SIG-M5 (cell line): ENCODE results near the gene PTPRD.

Experiments used
- DNase-seq: peaks from one replicate; lab custom pipeline; 2025; lab: John Stamatoyannopoulos, UW

PTPRD gene

DNA sequence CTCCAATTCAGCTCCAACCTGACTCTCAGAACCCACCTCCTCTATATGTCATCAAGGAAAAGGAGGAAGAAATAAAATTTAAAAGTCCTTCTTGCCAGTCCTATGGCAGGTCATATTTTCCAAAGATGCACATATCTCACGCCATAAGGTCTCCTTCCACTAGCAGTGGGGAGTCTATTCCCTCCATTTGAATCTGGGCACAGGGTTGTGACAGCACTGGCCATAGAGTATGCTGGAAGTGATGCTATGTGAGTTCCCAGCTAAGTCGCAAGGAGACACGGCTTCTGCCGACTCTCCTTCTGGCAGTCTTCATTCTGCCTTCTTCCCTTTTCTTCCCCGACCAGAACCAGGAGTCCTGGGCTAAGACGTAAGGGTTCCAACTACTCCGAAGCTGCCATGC is 1929.3 kb downstream of the PTPRD start:
- no peak for DNase-seq

DNA sequence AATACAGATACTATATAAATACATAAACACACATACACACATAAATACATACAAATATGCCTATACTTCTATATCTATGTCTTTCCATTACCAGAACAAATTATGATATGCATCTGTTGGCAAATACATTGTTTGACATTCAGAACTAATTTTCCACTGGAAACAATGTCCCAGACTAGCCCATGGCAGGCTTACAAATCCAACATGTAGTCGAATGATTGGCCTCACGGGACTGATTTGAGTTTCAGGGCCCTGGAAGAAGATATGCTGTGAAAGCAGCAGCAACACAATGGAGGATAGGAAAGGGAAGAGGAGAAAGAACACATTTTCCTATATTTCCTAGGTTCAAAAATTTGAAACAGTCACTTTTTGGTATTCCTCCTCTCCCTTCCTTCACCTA is 1932.1 kb downstream of the PTPRD start:
- no peak for DNase-seq

- no peak for DNase-seq
Observed at GRCh38 chr9:8680157-8680556, 1932.6 kb downstream of the PTPRD start.

- DNase-seq = no peak
Observed at GRCh38 chr9:8679371-8679822, 1933.4 kb downstream of the PTPRD start.

DNA sequence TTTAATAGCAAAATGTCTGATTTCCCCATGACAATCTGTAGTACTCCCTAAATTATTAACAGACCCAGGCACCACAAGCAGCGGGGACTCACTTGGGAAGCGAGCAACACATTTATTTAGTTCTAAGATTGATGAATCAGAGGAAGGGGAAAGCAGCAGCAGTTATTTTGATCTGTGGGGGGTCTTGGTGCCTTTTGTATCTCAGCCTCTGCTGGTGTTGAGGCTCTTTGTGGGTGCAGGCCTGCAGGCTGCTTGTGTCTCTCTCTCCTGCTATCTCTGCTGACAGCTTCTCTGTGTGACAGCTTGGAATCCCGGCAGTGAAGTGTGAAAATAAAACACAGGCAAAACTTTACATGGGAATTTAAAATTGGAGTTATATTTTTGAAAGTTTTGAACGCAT is 1935.1 kb downstream of the PTPRD start:
- no peak for DNase-seq

GRCh38 chr9:8674536-8674935 is 1938.3 kb downstream of the PTPRD start:
- no peak for DNase-seq

DNA sequence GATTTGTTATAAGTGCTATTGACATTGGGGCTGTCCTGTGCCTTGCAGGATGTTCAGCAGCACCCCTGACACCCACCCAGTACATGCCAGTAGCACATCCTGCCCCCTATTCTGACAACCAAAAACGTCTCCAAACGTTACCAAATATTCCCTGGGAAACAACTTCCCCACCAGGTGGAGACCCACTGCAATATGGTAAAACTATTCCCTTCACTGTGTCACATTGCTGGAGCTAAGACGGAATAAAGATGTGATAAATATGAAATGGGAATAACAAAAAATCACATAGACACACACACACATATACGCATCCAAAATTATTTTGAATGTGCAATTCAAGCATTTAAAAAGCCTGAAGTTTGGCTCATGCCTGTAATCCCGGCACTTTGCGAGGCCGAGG is 1939.0 kb downstream of the PTPRD start:
- DNase-seq = no peak

DNA sequence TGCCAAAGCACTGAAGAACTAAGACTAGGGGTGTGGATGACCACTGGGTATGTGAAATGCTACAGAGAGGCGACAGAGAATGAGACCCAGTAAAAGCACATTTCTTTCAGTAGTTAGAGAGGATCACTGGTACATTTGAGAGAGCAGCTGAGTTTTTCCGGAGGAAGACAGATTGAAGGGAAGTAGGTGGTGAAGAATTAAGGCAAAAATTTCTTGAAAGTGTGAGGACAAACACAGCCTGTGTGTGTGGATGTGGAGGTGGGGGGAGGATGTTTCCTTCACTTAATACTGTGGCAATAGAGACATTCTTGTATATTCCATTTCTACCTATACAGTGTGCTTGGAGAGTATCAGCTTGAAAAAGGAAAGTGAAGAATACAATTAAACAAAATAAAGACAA is 1942.1 kb downstream of the PTPRD start:
- no peak for DNase-seq

DNA sequence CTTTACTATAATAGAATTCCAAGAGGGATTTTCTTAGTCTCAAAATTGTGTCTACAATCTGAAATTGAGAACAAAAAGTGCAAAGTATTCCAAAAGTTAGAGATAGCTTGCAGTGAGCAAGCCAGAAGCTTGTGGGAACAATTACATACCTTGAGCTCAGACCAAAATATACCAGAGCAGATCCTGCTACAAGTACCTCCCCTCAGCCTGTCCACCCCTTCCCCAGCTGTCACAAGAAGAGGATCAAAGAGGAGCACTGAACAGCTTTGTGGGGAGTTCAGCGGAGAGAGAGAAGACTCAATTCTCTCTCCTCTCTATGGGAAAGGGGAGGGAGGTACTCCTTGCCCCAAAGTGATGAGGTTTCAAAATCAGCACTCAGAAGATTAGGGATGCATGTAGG is 1944.1 kb downstream of the PTPRD start:
- DNase-seq = no peak

- no peak for DNase-seq
Observed at GRCh38 chr9:8668231-8668630, 1944.6 kb downstream of the PTPRD start.

DNA sequence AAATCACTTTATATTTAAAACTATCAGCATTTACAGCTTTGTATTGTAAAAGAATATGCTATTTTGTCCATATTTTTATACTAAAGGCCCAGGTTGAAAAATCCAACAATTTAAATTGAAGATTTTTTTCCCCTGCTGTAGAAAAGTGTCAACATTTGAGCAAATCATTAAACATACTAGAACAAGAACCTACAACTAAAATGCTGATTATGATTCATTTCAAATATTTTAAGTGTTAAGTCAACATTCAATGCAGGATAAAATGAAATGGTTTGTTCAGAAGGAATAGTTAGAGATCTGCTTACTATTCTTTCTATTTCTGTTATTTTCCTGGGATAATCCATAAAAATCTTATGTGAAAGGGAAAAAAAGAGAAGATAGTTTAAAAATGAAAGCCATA is 1946.7 kb downstream of the PTPRD start:
- DNase-seq = no peak

- no peak for DNase-seq
Observed at GRCh38 chr9:8660383-8660782, 1952.4 kb downstream of the PTPRD start.

GRCh38 chr9:8659108-8659507 is 1953.7 kb downstream of the PTPRD start:
- DNase-seq = no peak

- no peak for DNase-seq
Observed at GRCh38 chr9:8655071-8655470, 1957.7 kb downstream of the PTPRD start.

GRCh38 chr9:8653855-8654254 is 1958.9 kb downstream of the PTPRD start:
- no peak for DNase-seq

GRCh38 chr9:8653111-8653510 is 1959.7 kb downstream of the PTPRD start:
- no peak for DNase-seq

GRCh38 chr9:8652255-8652654 is 1960.5 kb downstream of the PTPRD start:
- no peak for DNase-seq

DNA sequence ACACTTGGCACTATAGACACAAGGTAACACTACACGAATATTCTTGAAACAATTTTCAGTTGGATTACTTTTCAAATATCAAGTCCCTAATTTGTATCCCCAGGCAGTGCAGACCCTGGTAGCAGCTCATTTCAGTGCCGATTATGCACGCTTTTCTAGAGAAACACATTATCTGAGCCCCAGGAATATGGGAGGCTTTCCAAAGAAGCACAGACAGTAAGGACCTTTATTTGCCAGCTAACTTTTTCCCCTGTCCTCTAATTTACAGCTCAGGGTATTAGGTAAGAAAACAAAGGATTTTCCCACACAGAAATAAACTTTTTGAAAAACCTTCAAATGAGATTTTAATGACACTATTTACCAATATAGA is 1961.0 kb downstream of the PTPRD start:
- DNase-seq = no peak

DNA sequence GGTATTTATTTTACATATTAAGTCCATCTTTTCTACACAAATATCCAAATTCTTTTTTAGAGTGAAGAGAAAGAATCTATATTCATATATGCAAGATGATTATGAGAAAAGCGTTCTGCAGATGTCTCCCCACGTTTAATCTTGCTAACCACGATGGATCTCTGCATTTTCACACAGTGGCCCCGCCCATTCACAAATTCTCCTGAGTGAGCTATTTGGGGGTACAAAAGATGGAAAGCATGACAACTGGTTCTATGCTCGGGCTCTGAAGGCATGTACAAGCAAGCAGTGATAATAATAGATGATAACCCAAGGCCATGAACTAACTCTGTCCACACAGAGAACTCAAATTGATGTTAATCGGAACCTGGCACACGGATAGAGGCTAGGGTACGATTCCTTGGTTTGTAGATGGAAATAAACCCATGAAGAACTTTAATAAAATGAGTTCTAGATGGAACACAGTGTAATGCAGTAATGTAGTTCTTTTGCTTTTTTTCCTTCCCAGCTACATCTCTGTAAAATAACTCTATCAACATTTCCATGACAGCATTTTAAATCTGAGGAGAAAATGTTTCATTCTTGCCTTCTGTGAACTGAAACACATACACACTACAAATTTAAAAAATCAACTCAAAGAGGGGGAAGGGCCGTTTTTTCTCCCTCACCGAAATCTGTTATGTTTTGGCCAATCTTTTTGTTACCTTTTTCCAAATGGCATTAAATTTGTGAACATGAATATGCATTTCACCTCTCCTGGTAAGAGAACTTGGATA is 1961.5 kb downstream of the PTPRD start:
- DNase-seq = no peak

DNA sequence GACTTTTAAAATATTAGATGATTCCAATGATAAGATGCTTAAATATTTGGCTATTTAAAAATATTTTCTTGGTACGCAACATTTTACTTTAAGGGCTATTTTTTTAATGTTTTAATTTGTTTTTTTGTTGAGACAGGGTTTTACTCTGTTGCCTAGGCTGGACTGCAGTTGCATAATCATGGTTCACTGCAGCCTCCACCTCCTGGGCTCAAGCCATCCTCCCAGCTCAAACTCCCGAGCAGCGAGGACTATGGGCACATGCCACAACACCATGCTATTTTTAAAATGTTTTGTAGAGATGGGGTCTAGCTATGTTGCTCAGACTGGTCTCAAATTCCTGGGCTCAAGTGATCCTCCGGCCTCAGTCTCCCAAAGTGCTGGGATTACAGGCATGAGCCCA is 1963.0 kb downstream of the PTPRD start:
- DNase-seq = no peak

GRCh38 chr9:8649160-8649559 is 1963.6 kb downstream of the PTPRD start:
- peak; percentile 1 for DNase-seq

DNA sequence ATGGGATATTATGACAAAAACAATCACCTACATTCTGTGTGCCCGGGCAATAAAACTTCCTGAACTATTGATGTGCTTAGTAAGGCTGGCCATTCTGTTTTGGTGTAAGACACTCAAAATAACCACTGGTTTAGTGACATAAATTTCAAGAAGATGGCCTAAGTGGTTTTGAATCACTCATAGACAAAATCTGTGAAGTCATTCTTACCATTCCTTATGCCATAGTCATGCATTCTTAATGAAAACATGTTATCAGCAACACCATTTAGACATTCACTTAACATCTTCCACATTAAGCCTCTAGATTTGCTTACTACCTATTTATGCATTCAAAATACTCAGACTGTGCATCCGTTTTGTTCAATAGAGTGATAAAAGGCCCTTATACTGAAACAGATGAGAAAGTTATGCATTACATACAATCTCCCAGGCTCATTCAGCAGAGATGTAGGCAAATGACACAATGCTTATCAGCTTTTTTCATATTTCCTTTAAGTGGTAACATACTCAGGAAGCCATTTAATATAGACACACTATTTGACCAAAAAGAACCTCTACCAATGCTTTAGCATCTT is 1964.4 kb downstream of the PTPRD start:
- no peak for DNase-seq

- DNase-seq = no peak
Observed at GRCh38 chr9:8647824-8648223, 1965.0 kb downstream of the PTPRD start.

DNA sequence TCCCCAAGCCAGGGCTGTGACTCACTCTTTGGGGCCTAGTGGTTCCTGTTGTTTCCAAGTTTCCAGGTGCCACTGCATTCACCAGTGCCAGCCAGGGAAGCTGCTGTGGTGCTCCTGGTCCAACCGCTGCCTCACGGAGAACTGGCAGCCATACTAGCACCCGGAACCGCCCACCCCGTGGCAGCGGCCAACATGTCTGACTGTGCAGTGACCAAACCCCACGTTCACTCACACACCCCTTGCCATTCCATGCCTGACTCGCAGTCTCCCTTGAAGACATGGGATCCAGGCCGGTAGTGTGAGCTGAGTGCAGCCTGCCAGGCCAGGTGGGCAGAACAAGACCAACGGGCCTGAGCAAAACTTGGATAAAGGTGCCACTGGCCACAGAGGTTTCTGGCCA is 1968.2 kb downstream of the PTPRD start:
- DNase-seq = no peak
